Panc1 (cell line): ENCODE results near the gene LRP11. TPM values are rescaled to one million over a fixed set of nuclear protein-coding genes. Genes with fewer than 3 reads are reported as not detected.
A peak's percentile ranks its signal among the peaks of the same experiment; 100 is the strongest.

Experiments
- ATAC-seq: fragments of 200-7000 bp; cut with Tn5 transposase; 2 replicates; pipeline ENCODE4 v1.9.1; 2020; ENCODE audit warnings: mild to moderate bottlenecking, moderate library complexity
- BruUV-seq: library from RNA; stranded (reverse); fragments of 400-500 nt; replicated peaks from 2 replicates; lab custom pipeline; 2021; lab: Mats Ljungman, UMichigan
- CTCF ChIA-PET: fragments of 300-600 bp; sonication (Branson Sonifier 250); formaldehyde crosslinking; loops from one replicate; lab custom pipeline; 2022; ENCODE audit warnings: antibody characterized with exemption; lab: Charles Lee
- POLR2A ChIA-PET: fragments of 300-600 bp; sonication (Branson Sonifier 250); formaldehyde crosslinking; loops from one replicate; lab custom pipeline; 2022; ENCODE audit warnings: antibody characterized with exemption; lab: Charles Lee
- DNase-seq: peaks from one replicate; pipeline ENCODE4 v3.0.0-alpha.2; 2010; ENCODE audit warnings: low read depth, low spot score
- H3K27ac ChIP-seq: 2 replicates; pipeline ENCODE4 v1.5.1; 2011; ENCODE audit warnings: mild to moderate bottlenecking, low read length, inconsistent platforms
- H3K27me3 ChIP-seq: fragments of 200-500 bp; sonication (Bioruptor generic); 2 replicates; pipeline ENCODE4 v1.6.0; 2014; ENCODE audit warnings: low read length, inconsistent platforms; ENCODE audit not compliant: control insufficient read depth, insufficient read depth
- H3K36me3 ChIP-seq: fragments of 200-500 bp; sonication (Bioruptor generic); 2 replicates; pipeline ENCODE4 v1.5.1; 2014; ENCODE audit warnings: inconsistent platforms, mild to moderate bottlenecking, low read length, moderate library complexity; ENCODE audit not compliant: control insufficient read depth, insufficient read depth
- H3K4me1 ChIP-seq: 2 replicates; pipeline ENCODE4 v1.5.1; 2011; ENCODE audit warnings: inconsistent platforms, mild to moderate bottlenecking, low read length, moderate library complexity; ENCODE audit not compliant: control insufficient read depth, insufficient read depth
- H3K4me3 ChIP-seq, 2 experiments: 2 replicates each; pipeline ENCODE4 v1.5.1; 2011 to 2012; ENCODE audit warnings: low read depth in 2 of 2, low read length in 2 of 2, mild to moderate bottlenecking in 2 of 2, inconsistent platforms in 1 of 2, moderate library complexity in 1 of 2
- H3K9me3 ChIP-seq: fragments of 200-500 bp; sonication (Bioruptor generic); 2 replicates; pipeline ENCODE4 v1.5.1; 2014; ENCODE audit warnings: low read depth, mild to moderate bottlenecking, inconsistent platforms, low read length, moderate library complexity; ENCODE audit not compliant: control insufficient read depth, insufficient read depth
- POLR2AphosphoS5 ChIP-seq: IDR thresholded peaks from 2 replicates; pipeline ENCODE4 v1.6.1; 2012; ENCODE audit warnings: mild to moderate bottlenecking, low read depth, low read length, moderate library complexity
- SIN3A ChIP-seq: IDR thresholded peaks from 2 replicates; pipeline ENCODE4 v1.6.1; 2012; ENCODE audit warnings: low read depth, mild to moderate bottlenecking, low read length, moderate library complexity, borderline replicate concordance; ENCODE audit not compliant: insufficient read depth
- TCF7L2 ChIP-seq: IDR thresholded peaks from 2 replicates; pipeline ENCODE4 v1.6.1; 2011; ENCODE audit warnings: mild to moderate bottlenecking, low read depth, low read length, inconsistent platforms
- in situ Hi-C: cut with HindIII; loops from 2 replicates; pipeline ENCODE4 v1.10.0; 2016; ENCODE audit warnings: low sequenced_read_pairs, low pct_unique_long_range_greater_than_20kb
- intact Hi-C: fragments of 100-400 bp; cut with micrococcal nuclease; formaldehyde crosslinking; loops from one replicate; pipeline ENCODE4 v1.10.0; 2022; ENCODE audit not compliant: unreplicated experiment
- total RNA-seq: library from RNA; stranded (reverse); gene quantifications from one replicate; pipeline ENCODE4 v1.2.1, GENCODE V29; 2021; ENCODE audit not compliant: unreplicated experiment
- TF ChIP-seq, protein P1 (sequence below): fragments of 450-650 bp; IDR thresholded peaks from 2 replicates; pipeline ENCODE4 v1.5.1; 2017; ENCODE audit warnings: mild to moderate bottlenecking
- TF ChIP-seq, protein P2 (sequence below), 2 experiments: IDR thresholded peaks; 2 replicates each; pipeline ENCODE4 v1.6.1; 2011 to 2012; ENCODE audit warnings: low read depth in 2 of 2, control low read depth in 1 of 2, low read length in 1 of 2, mild to moderate bottlenecking in 1 of 2, moderate library complexity in 1 of 2; ENCODE audit not compliant: insufficient read depth in 1 of 2

LRP11 gene
- total RNA-seq, 1 experiment from 2014 or later, result 151 TPM

DNA sequence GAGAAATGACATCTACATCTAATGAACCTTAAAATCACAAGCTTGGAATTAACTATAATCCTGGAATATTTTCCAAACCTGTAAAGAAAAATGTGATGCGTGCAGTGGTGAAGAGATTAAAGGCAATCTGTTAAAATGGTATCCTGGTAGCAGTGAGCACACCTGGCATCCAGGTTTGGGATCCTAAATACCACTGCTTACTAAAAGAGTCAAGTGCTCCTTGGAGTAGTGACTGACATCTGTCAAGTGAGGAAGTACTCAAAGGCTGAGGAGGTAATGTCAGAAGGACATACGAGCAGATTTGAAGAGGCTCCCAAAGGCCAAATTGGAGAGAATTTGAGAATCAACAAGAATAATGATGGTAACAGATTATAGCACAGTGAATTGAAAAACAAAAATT, 81.8 kb downstream of the LRP11 start:
- Histone ChIP-seq H3K27me3 (no peaks in the 10 kb centered on the region), H3K4me3 (no peak overlapping the region), H3K36me3 (peaks cover 5% of the 10 kb centered on the region; the same call in 1 of the 2 replicates), H3K9me3 (no peaks in the 10 kb centered on the region), H3K4me1 (no peaks in the 10 kb centered on the region), H3K27ac (no peak overlapping the region)
- POLR2A ChIA-PET, result no interaction called here
- DNase-seq (no peak), ATAC-seq (no peak)
- intact Hi-C loops, result no loop called here
- in situ Hi-C loops, result no loop called here
- TSS peak; percentile 50 for BruUV-seq
- no peak for TF ChIP-seq TCF7L2
- CTCF ChIA-PET, result no interaction called here

DNA sequence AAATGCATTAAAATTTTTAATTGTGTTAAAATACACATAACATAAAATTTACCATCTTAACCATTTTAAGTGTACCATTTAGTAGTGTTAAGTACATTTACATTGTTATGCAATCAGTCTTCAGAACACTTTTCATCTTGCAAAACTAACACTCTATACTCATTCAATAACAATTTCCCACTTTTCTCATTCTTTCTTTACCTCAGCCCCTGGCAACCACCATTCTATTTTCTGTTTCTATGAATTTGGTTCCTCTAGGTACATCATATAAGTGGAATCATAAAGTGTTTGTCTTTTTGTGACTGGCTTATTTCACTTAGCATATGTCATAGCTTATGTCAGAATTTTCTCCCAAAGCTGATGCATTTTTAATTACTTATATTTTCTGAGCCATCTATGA, 82.4 kb downstream of the LRP11 start:
- no peak overlapping the region for H3K4me3 ChIP-seq
- peaks cover 5% of the 10 kb centered on the region; the same call in 1 of the 2 replicates for H3K36me3 ChIP-seq
- intact Hi-C loops (no loop called here), in situ Hi-C loops (no loop called here)
- CTCF ChIA-PET, result no interaction called here
- H3K4me1 ChIP-seq, result no peaks in the 10 kb centered on the region
- no peak for ATAC-seq
- POLR2A ChIA-PET, result no interaction called here
- BruUV-seq, result no TSS peak
- H3K27me3 ChIP-seq, result no peaks in the 10 kb centered on the region
- H3K9me3 ChIP-seq, result no peaks in the 10 kb centered on the region
- TF ChIP-seq SIN3A, result no peak
- TF ChIP-seq TCF7L2, result no peak
- TF ChIP-seq POLR2AphosphoS5, result no peak
- TF ChIP-seq, protein P1, sequence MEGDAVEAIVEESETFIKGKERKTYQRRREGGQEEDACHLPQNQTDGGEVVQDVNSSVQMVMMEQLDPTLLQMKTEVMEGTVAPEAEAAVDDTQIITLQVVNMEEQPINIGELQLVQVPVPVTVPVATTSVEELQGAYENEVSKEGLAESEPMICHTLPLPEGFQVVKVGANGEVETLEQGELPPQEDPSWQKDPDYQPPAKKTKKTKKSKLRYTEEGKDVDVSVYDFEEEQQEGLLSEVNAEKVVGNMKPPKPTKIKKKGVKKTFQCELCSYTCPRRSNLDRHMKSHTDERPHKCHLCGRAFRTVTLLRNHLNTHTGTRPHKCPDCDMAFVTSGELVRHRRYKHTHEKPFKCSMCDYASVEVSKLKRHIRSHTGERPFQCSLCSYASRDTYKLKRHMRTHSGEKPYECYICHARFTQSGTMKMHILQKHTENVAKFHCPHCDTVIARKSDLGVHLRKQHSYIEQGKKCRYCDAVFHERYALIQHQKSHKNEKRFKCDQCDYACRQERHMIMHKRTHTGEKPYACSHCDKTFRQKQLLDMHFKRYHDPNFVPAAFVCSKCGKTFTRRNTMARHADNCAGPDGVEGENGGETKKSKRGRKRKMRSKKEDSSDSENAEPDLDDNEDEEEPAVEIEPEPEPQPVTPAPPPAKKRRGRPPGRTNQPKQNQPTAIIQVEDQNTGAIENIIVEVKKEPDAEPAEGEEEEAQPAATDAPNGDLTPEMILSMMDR, result no peak
- TF ChIP-seq, protein P2, sequence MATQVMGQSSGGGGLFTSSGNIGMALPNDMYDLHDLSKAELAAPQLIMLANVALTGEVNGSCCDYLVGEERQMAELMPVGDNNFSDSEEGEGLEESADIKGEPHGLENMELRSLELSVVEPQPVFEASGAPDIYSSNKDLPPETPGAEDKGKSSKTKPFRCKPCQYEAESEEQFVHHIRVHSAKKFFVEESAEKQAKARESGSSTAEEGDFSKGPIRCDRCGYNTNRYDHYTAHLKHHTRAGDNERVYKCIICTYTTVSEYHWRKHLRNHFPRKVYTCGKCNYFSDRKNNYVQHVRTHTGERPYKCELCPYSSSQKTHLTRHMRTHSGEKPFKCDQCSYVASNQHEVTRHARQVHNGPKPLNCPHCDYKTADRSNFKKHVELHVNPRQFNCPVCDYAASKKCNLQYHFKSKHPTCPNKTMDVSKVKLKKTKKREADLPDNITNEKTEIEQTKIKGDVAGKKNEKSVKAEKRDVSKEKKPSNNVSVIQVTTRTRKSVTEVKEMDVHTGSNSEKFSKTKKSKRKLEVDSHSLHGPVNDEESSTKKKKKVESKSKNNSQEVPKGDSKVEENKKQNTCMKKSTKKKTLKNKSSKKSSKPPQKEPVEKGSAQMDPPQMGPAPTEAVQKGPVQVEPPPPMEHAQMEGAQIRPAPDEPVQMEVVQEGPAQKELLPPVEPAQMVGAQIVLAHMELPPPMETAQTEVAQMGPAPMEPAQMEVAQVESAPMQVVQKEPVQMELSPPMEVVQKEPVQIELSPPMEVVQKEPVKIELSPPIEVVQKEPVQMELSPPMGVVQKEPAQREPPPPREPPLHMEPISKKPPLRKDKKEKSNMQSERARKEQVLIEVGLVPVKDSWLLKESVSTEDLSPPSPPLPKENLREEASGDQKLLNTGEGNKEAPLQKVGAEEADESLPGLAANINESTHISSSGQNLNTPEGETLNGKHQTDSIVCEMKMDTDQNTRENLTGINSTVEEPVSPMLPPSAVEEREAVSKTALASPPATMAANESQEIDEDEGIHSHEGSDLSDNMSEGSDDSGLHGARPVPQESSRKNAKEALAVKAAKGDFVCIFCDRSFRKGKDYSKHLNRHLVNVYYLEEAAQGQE (IDR thresholded peaks at IDR 0.05; ENCODE audit: insufficient read depth in 1 of 2, low read depth in 2 of 2, low read length in 1 of 2), result no peak
- no peak overlapping the region for H3K27ac ChIP-seq
- no peak for DNase-seq

DNA sequence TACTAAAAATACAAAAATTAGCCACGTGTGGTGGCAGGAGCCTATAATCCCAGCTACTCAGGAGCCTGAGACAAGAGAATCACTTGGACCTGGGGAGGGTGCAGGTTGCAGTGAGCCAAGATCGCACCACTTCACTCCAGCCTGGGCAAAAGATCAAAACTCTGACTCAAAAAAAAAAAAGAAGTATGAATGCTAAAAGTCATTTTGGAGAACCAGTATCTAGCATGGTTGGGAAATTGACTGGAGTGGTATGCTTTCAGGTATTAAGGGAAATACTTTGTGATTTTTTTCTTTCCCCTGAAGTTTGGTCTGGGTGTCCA, 84.6 kb downstream of the LRP11 start:
- ATAC-seq (no peak), DNase-seq (no peak)
- H3K4me3 ChIP-seq, result no peak overlapping the region
- no peaks in the 10 kb centered on the region for H3K9me3 ChIP-seq
- intact Hi-C loops (no loop called here), in situ Hi-C loops (no loop called here)
- BruUV-seq, result no TSS peak
- TF ChIP-seq POLR2AphosphoS5 (no peak), SIN3A (no peak), TCF7L2 (no peak)
- TF ChIP-seq, protein P2 (IDR thresholded peaks at IDR 0.05; ENCODE audit: insufficient read depth in 1 of 2, low read depth in 2 of 2, low read length in 1 of 2), result no peak
- TF ChIP-seq, protein P1, result no peak
- ChIA-PET CTCF (no interaction called here), POLR2A (interaction anchor here (0.6 kb wide), 1 partner anchor 27 kb away, joined by 6 read pairs; no protein-coding TSS in a partner anchor)
- no peaks in the 10 kb centered on the region for H3K27me3 ChIP-seq
- H3K4me1 ChIP-seq, result no peaks in the 10 kb centered on the region
- H3K27ac ChIP-seq, result no peak overlapping the region
- peaks cover 5% of the 10 kb centered on the region; the same call in 1 of the 2 replicates for H3K36me3 ChIP-seq
